ENCODE results near the gene NAA10. TPM values are rescaled to one million over a fixed set of nuclear protein-coding genes. Genes with fewer than 3 reads are reported as not detected.

The NAA10 gene
- total RNA-seq, 2 donors from 2014 or later, result 60.1 to 66.4 TPM

GRCh38 chrX:153969125-153969903 is 34.5 kb upstream of the NAA10 start:
- TF ChIP-seq, protein P1, sequence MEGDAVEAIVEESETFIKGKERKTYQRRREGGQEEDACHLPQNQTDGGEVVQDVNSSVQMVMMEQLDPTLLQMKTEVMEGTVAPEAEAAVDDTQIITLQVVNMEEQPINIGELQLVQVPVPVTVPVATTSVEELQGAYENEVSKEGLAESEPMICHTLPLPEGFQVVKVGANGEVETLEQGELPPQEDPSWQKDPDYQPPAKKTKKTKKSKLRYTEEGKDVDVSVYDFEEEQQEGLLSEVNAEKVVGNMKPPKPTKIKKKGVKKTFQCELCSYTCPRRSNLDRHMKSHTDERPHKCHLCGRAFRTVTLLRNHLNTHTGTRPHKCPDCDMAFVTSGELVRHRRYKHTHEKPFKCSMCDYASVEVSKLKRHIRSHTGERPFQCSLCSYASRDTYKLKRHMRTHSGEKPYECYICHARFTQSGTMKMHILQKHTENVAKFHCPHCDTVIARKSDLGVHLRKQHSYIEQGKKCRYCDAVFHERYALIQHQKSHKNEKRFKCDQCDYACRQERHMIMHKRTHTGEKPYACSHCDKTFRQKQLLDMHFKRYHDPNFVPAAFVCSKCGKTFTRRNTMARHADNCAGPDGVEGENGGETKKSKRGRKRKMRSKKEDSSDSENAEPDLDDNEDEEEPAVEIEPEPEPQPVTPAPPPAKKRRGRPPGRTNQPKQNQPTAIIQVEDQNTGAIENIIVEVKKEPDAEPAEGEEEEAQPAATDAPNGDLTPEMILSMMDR (IDR thresholded peaks at IDR 0.05), result no peak
- Histone ChIP-seq H3K9me3 (no peaks in the 10 kb centered on the region), H3K4me3 (peak overlapping the region; percentile 87), H3K4me1 (ENCODE audit: control insufficient read depth in 1 of 2, low read depth in 2 of 2) (peaks cover 19 to 47% of the 10 kb centered on the region in 2 donors), H3K27me3 (replicated peaks; ENCODE audit: insufficient read depth) (no peaks in the 10 kb centered on the region), H3K36me3 (no peaks in the 10 kb centered on the region), H3K27ac (peak overlapping the region; percentile 74 to 98)
- no peak for ATAC-seq (ENCODE audit: insufficient number of reproducible peaks, low FRiP score, low read depth)
- no peak for DNase-seq (ENCODE audit: low spot score)

DNA sequence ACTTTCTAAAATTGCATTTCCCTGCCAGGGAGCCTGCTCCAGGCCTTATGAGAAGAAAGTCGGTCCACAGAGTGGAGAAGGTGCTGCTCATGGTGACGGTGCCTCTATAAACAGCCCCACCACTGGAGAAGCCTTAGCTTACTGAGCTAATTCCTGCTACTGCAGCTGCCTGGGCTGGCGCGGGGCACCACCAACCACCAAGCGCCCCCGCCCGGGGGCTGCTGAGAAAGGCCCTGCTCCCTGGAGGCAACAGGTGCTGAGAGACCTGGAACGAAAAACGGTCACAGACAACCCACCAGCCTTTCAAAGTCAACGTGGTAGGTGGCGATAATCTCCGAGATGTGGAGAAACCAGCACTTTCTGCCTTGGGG is 33.9 kb upstream of the NAA10 start:
- Histone ChIP-seq H3K9me3 (no peaks in the 10 kb centered on the region), H3K4me1 (ENCODE audit: control insufficient read depth in 1 of 2, low read depth in 2 of 2) (peaks cover 15 to 42% of the 10 kb centered on the region in 2 donors), H3K27ac (peak overlapping the region; percentile 74 to 98), H3K4me3 (peak overlapping the region; percentile 87), H3K36me3 (no peaks in the 10 kb centered on the region), H3K27me3 (replicated peaks; ENCODE audit: insufficient read depth) (no peaks in the 10 kb centered on the region)
- DNase-seq (ENCODE audit: low spot score) (no peak), ATAC-seq (ENCODE audit: insufficient number of reproducible peaks, low FRiP score, low read depth) (no peak)
- TF ChIP-seq, protein P1 (IDR thresholded peaks at IDR 0.05), result no peak

DNA sequence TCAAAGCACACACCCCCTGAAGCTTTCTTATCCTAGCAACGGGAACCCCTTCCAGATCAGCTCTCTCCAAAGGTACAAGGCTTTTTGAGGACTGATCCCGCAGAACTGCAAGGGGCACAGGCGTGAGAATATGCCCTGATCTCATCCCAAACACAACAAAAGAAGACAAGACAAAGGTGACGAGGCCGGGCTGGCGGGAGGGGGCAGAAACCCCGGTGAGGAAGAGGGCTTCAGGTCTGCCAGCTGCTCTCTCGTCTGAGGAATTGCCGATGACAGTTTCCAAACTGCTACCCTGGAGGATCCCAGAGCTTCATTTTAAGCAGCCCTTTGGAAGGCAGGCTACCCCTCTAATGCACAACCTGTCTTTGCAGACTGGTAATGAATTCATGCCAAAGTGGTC is 33.4 kb upstream of the NAA10 start:
- peak overlapping the region; percentile 87 for H3K4me3 ChIP-seq
- TF ChIP-seq, protein P1 (IDR thresholded peaks at IDR 0.05), result no peak
- H3K27ac ChIP-seq, result peak overlapping the region; percentile 74 to 98
- H3K4me1 ChIP-seq (ENCODE audit: control insufficient read depth in 1 of 2, low read depth in 2 of 2), result peaks cover 13 to 38% of the 10 kb centered on the region in 2 donors
- no peak for ATAC-seq (ENCODE audit: insufficient number of reproducible peaks, low FRiP score, low read depth)
- DNase-seq (ENCODE audit: low spot score), result no peak
- H3K36me3 ChIP-seq, result peaks cover 2% of the 10 kb centered on the region
- H3K9me3 ChIP-seq, result no peaks in the 10 kb centered on the region
- H3K27me3 ChIP-seq (replicated peaks; ENCODE audit: insufficient read depth), result no peaks in the 10 kb centered on the region

DNA sequence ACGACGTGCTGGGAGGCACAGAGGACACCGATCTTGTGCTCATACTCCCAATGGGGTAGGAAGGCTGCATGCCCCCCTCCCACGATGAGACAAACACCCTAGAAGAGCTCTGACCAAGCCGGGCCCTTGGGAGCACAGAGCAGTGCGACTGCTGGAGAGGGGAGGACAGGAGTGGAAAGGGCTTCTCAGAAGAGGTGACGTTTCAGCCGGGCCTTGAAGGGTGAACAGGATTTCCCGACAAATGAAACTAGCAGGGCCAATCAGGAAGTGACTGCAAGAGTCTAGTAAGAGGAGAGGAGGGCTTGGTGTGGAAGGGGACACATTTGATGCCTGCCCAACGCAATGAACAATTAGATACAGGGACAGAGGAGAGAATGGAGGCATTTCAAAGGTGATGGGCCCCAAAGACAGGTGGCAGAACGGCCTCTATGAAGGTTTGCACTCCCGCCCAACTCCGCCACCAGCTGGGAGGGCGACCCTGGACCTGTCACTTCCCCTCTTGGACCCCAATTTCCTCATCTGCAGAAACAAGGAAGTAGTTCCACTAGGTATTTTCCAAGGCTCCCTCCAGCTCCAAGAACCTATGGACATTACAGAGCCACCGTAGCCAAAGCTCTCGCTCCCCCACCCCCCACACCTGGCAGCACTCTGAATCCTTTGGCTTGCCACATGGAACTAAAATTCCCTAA is 32.8 kb upstream of the NAA10 start:
- TF ChIP-seq, protein P1 (IDR thresholded peaks at IDR 0.05), result no peak
- H3K4me3 ChIP-seq, result peak overlapping the region; percentile 87
- H3K27ac ChIP-seq, result peak overlapping the region; percentile 74 to 98

DNA sequence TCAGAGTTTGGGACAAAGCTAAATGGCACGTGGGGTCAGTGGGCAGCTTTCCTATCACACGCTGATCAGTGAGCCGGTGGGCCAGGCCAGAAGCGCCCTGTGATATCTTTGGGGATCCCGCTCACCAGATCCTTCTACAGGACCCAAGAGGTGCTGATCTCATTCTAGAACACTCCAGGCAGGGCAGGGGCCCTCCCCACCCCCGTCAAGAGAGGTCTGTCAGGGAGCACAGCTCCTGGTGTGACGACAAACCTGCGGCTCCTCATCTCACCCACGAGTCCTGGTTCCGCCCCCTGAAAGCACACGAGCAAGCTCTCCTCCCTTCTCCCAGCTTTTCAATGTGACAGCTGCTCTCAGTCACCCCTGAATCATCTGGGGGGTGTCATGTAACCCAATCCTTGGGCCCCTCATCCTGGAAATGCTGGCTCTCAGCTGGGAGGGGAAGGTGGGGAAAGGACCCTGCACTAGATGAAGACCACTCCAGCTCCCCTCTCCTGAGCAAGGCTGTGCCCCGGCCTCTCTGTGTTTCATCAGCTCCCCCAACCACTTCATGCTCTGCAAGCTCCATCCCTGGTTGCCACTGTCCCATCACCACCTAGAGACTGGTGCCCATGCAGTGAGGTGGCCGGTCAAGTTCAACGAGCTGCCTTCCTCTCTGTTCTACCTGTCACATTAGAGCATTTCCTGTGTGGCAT is 32.2 kb upstream of the NAA10 start:
- Histone ChIP-seq H3K36me3 (peaks cover 9% of the 10 kb centered on the region), H3K4me3 (peak overlapping the region; percentile 87), H3K4me1 (ENCODE audit: control insufficient read depth in 1 of 2, low read depth in 2 of 2) (peaks cover 13 to 38% of the 10 kb centered on the region in 2 donors), H3K27me3 (replicated peaks; ENCODE audit: insufficient read depth) (no peaks in the 10 kb centered on the region), H3K9me3 (no peaks in the 10 kb centered on the region), H3K27ac (peak overlapping the region in 1 of 2 donors; percentile 98)
- ATAC-seq (ENCODE audit: insufficient number of reproducible peaks, low FRiP score, low read depth), result no peak
- TF ChIP-seq, protein P1 (IDR thresholded peaks at IDR 0.05), result no peak
- DNase-seq (ENCODE audit: low spot score), result no peak

More for the DNA sequence above, 32.8 kb upstream of the NAA10 start:
- Histone ChIP-seq H3K36me3 (peaks cover 7% of the 10 kb centered on the region), H3K9me3 (no peaks in the 10 kb centered on the region), H3K27me3 (replicated peaks; ENCODE audit: insufficient read depth) (no peaks in the 10 kb centered on the region), H3K4me1 (ENCODE audit: control insufficient read depth in 1 of 2, low read depth in 2 of 2) (peaks cover 13 to 38% of the 10 kb centered on the region in 2 donors)
- DNase-seq (ENCODE audit: low spot score) (no peak), ATAC-seq (ENCODE audit: insufficient number of reproducible peaks, low FRiP score, low read depth) (no peak)

Data from thoracic aorta (tissue), 2 donors.